ENCODE results near the gene EXD3. TPM values are rescaled to one million over a fixed set of nuclear protein-coding genes. Genes with fewer than 3 reads are reported as not detected.

EXD3 gene
- total RNA-seq, 1 donor from 2014 or later = 8.3 TPM

- no peak for DNase-seq
- intact Hi-C loops (cut with micrococcal nuclease) = no loop called here
- no peak for ATAC-seq
These were observed 147.1 kb downstream of the EXD3 start for GRCh38 chr9:137275588-137276472.

DNA sequence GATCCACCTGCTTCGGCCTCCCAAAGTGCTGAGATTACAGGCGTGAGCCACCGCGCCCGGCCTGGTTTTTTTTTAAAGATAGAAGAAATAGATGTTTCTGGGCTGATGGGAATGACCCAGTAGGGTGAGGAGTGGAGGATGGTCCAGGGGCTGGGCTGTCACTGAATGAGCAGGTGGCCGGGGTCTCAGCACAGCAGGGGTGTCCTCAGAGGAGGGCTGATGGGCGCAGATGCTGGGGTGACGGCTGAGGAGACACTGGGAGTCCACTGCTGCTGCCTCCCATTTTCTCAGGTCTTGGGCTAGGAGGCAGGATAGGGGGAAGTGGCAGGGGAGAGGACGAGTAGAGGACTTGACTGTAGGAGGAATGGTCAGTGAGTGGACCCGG lies 147.8 kb downstream of the EXD3 start:
- intact Hi-C loops (cut with micrococcal nuclease) = no loop called here
- no peak for DNase-seq
- ATAC-seq = no peak

- intact Hi-C loops (cut with micrococcal nuclease) = no loop called here
- ATAC-seq = no peak
- peak; percentile 53 for DNase-seq
These were observed 149.2 kb downstream of the EXD3 start for GRCh38 chr9:137273611-137274320.

DNA sequence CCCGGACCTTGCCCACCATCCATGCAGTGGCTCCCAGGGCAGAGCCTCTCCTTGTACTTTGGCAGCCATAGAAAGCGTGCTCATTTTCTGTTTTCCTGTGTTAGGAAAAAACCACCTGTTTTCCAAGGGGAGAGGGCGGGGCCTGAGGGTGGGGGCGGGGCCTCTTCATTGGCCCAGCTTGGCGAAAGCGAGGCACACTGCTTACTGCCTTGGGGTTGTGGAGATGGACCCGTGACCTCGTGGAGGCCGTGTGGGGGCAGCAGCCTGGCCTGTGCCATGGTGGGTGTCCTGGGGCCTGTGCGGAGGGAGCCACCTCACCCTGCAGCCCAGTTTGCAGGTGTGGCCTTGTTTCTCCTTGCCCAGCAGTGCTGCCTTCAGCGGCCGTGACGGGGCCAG lies 149.9 kb downstream of the EXD3 start:
- DNase-seq (no peak), ATAC-seq (no peak)
- intact Hi-C loops (cut with micrococcal nuclease) = no loop called here

- no peak for ATAC-seq
- intact Hi-C loops (cut with micrococcal nuclease) = no loop called here
- DNase-seq = no peak
These were observed 150.5 kb downstream of the EXD3 start for GRCh38 chr9:137272241-137273094.

DNA sequence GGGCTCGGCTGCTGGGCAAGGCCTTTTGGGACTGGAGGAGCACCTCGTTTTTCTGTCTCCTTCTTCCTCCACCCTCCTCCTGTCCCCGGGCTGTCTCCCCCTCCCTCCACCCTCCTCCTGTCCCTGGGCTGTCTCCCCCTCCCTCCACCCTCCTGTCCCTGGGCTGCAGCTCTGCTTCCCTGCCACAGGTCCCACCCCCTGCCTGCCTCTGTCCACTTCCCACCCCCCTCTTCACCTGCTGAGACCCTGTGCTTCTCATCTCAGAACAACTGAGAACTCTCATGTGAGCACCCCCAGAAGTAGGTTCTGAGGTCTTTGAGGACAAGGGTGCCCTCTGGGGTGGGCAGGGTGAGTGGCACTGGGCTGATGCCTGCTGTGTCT lies 151.3 kb downstream of the EXD3 start:
- intact Hi-C loops (cut with micrococcal nuclease) = no loop called here
- no peak for ATAC-seq
- DNase-seq = no peak

DNA sequence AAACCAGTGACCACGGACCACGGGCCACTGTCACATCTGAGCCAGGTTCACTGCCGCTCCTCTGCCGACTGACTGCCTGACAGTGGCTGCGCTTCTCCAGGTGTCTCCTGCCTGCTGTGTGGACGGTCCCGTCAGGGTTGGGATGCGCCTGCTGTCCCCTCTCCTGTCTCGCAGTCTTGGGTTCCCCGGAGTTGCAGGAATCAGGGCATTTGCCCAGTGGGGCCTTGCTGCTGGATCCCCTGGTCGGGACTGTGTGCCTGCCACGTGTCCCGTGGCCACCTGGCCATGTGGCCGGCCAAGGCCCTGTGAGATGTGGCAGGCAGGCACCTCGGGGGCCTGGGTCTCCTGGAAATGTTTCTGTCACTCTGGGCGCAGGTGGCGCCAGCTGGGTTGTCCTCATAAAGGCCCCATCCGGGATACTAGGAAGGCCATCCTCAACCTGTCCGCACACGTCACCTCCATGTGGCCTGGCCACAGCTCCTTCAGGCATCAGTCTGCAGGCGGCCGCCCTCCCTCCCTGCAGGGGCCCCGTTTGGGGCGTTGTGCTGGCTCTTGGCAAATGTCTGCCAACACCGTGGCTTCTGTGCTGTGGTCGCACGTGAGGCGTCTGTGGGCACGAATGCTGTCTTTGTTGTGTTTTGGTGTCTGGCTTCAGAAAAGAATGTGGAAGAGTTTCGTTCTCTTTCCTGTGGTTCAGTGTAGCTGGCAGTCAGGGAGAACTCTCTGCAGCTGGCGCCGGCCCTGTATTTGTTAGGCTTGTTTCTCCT lies 151.8 kb downstream of the EXD3 start:
- peak; percentile 4 for ATAC-seq
- no peak for DNase-seq
- intact Hi-C loops (cut with micrococcal nuclease) = no loop called here

DNA sequence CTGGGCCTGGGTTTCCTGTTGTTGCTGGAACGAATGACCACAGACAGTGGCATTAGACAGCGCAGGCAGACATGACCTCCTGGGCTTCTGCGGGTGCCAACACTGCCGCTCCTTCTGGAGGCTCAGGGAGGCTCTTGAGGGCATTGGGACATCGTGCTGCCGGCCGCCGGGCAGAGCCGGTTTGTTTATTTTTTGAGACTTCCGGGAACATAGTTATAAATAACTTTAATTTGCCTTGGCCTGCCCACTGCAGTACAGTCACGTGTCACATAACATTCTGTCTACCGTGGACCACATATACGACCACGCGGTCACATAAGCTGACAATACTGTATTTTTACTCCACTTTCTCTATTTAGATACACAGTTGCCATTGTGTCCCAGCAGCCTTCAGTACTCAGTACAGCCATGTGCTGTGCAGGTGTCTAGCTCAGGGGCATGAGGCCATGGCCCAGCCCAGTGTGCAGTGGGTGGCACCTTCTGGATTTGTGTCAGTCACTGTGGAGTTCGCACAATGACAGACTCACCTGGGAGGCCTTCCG lies 153.7 kb downstream of the EXD3 start:
- DNase-seq = peak; percentile 70

GRCh38 chr9:137268538-137269201 lies 154.3 kb downstream of the EXD3 start:
- ATAC-seq (peak; percentile 16), DNase-seq (no peak)

More for the DNA sequence above, 153.7 kb downstream of the EXD3 start:
- intact Hi-C loops (cut with micrococcal nuclease) = no loop called here
- ATAC-seq = peak; percentile 73

DNA sequence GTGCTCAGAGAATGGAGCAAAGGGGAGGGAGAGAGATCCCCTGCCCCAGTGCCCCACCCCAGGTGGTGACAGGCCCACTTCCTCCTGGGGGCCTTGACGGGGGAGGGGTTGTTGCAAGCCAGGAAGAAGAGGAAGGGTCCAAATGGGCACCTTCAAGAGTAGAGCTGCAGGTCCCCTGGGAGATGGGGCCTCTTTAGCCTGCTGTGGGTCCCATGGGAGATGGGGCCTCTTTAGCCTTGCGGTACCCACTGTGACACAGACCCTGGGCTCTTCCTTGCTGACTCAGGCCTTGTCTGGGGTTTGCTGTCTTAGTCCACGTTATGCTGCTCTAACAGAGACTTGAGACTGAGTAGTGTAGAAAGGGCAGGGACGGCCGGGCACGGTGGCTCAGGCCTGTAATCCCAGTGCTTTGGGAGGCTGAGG lies 155.0 kb downstream of the EXD3 start:
- DNase-seq (no peak), ATAC-seq (no peak)
- intact Hi-C loops (cut with micrococcal nuclease) = no loop called here

More at GRCh38 chr9:137268538-137269201, 154.3 kb downstream of the EXD3 start:
- intact Hi-C loops (cut with micrococcal nuclease) = no loop called here

GRCh38 chr9:137266585-137267453 lies 156.1 kb downstream of the EXD3 start:
- ATAC-seq (no peak), DNase-seq (no peak)
- intact Hi-C loops (cut with micrococcal nuclease) = no loop called here

GRCh38 chr9:137266162-137266527 lies 156.8 kb downstream of the EXD3 start:
- DNase-seq (no peak), ATAC-seq (no peak)

GRCh38 chr9:137265496-137266161 lies 157.3 kb downstream of the EXD3 start:
- ATAC-seq = no peak
- no peak for DNase-seq
- intact Hi-C loops (cut with micrococcal nuclease) = no loop called here

More at GRCh38 chr9:137266162-137266527, 156.8 kb downstream of the EXD3 start:
- intact Hi-C loops (cut with micrococcal nuclease) = no loop called here

- intact Hi-C loops (cut with micrococcal nuclease) = no loop called here
- no peak for ATAC-seq
- DNase-seq = no peak
These were observed 158.9 kb downstream of the EXD3 start for GRCh38 chr9:137264067-137264466.

- intact Hi-C loops (cut with micrococcal nuclease) = no loop called here
- no peak for DNase-seq
- no peak for ATAC-seq
These were observed 159.5 kb downstream of the EXD3 start for GRCh38 chr9:137263506-137263905.

- intact Hi-C loops (cut with micrococcal nuclease) = no loop called here
- no peak for DNase-seq
- peak; percentile 16 for ATAC-seq
These were observed 160.1 kb downstream of the EXD3 start for GRCh38 chr9:137262909-137263285.
